NCI-H1105 treated with DMSO at 0.1 percent for 48 hours (cell line): Measurements from ENCODE around the gene CSNK1D.

Source experiments
- DNase-seq: peaks from one replicate; lab custom pipeline; 2025; lab: John Stamatoyannopoulos, UW

Gene CSNK1D

DNA sequence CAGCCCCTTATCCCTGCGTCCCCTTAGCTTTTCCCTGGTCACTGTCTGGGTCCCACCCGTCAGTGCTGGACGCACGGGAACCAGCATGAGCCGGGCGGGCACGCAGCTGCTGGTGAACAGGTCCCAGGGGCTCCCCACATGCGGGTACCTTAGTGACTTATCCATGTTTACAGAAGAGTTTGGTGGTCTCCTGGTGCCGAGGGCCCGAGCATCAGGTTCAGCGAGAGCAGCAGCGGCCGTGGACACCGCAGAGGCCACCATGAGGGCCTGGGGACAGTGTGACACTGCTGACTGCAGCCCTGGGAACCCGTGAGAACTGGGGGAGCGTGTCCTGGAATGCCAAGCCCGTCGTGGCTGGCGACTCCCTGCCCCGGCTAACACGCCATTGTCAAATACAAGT lies 37.4 kb upstream of the CSNK1D start:
- no peak for DNase-seq

DNA sequence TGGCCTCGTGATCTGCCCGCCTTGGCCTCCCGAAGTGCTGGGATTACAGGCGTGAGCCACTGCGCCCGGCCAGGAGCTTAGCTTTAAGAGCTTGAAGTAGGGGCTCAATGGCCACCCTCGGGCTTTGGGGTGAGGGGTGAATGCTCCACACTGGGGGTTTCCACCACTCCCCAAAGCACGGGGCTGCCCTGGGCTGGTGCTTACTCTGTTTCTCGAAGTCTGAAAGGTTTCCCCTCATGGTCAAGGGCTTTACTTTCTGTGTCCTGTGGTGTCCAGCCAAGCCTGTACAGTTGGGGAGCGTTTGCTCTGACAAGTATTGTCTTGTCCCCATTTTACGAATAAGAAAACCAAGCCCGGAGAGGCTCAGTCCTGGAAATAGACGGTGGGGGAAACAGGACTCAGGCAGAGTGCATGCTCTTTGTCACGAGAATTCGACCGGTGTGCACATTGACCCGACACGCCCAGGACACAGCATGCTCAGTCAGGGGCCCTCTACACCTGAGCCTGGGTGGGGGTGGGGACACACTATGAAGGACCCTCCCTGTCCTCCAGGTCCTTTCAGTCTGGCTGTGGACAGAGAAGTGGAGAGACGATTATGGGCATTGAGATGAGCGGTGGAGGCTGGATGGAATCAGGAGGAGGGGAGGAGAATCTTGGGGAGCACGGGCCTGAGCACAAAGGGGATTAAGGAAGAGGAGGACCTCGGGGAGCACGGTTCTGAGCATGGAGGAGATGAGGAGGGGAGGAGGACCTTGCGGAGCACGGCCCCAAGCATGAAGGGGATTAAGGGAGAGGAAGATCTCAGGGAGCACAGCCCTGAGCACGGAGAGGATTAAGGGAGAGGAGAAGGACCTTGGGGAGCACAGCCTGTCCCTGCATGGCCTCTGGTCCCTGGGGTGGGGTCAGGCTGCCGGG lies 36.4 kb upstream of the CSNK1D start:
- DNase-seq = no peak

DNA sequence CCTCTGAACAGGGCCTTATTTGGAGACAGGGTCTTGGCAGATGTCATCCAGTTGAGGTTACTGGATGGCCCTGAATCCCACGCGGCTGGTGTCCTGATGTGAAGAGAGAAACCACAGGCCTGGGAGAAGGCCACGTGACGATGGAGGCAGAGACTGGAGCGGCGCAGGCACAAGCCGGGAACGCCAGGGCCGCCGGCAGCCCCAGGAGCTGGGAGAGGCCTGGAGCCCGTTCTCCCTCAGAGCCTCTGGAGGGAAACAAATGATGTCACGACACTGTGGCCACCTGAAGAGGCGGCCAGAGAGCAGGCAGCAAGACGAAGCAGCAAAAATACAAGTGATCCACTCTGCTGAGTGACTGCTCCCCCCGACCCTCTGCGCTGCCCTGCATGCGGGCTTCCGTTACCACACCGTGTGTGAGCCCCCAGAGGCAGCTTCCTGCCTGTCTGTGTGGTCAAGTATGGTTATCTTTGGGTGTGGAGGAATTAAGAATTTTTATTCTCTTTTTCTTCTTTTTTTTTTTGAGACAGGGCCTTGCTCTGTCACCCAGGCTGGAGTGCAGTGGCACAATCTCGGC lies 32.3 kb upstream of the CSNK1D start:
- no peak for DNase-seq

DNA sequence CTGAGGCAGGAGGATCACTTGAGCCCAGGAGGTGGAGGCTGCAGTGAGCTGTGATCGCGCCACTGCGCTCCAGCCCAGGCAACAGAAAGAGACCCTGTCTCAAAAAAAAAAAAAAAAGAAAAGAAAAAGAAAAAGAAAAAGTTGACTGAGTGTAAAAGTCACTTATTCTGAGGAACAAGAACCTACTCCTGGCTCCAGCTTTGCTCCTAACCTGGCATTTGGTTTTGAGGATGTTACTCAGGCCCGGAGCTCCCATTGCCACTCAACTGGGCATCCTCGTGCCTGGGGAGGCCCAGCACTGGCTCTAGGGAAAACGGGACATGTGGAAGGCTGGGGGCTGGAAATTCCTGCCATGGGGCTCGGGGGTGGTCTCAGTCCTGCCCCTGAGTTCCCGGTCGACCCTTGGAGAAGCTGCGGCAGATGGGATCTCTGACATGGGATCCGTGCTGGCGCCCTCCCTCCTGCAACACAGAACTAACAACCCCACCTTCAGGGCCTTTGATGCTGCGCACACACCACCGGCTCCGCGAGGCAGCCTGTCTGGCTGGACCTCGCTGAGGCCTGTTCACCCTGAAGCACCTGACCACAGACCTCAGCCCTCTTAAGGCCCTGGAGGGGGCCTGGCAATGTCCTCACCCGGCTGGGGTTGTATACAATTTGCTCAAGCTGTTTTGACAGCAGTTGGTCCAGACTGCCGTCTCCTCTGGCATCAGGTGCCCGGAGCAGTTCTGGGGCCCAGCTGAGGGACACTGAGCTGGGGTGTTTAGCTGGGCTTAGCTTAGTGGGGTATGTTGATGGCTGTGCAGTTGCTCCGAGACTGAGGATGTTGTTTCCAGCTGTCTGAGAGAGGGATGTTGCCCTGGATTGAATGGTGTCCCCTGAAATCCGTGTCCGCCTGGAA lies 31.6 kb upstream of the CSNK1D start:
- no peak for DNase-seq

DNA sequence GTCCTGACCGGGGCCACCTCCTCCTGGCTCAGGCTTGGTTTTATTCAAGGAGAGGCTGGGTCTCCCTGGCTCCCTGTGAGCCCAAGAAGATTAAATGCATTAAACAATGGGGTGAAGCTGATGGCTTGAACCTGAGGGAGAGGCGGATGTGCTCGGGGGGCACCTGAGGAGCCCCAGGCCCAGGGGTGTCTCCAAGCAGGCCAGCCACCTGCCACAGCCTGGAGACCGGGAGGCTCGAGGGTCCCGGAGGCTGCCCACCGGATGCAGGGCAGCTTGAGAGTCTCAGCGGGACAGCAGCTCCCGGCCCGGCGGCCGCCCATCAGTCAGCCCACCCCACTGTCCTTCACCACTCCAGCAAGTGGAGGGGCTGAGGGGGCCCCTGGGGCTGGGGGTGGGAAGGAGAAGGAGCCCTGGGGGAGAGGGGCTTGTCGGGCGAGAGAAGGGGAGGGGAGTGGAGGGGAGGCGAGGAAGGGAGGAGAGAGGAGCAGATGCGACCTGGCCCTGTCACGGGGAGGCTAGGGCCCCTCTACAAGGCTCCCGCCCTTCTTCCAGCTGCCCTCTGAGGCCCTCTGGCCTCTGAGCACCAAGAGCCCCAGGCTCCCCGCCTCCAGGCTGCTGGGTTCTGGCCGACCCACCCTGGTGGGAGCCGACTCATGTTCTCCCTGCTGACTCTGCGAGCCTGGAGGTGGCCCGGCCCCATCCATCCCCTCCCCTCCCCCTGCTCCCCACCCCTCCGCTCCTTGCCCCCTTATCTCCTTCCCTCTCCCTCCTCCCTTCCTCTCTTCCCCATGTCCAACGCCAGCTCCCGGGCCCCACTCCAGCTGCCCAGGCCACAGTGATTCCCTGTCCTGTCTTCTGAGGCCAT lies 30.7 kb upstream of the CSNK1D start:
- DNase-seq = no peak

DNA sequence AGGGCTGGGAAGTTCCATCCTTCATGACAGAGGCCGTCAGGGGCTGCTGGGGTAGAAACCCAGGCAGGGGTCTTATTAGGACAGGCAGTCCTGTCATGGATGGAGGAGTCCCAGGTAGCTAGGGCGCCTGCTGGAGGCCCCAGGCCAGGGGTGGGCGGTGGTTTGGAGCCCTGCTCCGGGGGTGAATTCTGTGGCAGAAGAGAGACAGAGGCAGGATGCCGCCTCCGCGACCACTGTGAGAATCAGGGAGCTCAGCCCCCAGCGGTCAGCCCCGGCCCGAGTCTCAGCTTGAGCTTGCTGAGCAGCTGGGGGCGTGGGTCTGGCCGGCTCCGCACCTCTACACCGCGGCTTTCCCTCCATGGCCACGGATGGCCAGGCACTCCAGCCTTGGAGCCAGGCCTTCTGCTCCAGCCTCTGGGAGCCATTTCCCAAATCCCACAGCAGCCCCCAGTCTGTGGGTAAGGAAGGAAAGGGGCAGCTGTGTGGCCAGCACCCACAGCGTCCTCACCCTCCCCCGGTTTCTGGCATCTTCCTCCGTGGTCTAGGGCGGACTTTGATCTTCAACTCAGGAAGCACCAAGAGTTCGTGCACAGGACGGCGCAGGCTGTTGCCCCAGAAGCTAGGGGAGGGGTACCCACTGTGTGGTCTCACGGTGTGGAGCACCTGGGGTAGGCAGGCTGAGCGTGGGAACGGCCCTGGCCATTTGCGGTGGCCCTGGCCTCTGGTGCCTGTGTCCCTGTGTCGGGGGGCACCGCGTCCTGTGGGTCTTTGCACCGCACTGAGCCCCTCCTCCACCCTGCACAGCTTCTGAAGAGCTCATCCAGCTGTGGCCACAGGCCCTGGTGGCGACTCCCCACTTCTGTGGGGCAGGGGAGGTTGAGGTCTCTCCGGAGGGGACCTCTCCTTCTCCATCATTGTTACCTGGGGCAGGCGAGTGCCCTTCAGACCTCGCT lies 29.8 kb upstream of the CSNK1D start:
- DNase-seq = no peak

DNA sequence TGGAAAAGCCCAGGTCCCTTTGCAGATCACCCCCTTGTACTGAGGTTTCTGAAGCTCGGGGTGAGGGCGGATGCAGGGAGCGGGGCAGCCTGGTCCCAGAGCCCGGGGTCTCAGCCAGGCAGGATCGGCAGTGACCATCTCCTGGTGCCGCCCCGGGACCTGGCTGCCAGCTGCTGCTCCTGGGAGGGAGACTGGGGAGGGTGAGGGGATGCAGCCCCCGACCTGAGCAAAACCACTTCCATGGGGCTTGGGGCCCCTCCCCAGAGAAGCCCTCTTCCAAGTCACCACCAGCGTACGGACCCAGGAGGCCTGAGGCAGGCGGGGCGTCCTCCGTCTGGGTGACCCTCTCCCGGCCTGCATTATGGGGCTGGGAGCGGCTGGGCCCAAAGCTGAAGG lies 29.1 kb upstream of the CSNK1D start:
- no peak for DNase-seq

DNA sequence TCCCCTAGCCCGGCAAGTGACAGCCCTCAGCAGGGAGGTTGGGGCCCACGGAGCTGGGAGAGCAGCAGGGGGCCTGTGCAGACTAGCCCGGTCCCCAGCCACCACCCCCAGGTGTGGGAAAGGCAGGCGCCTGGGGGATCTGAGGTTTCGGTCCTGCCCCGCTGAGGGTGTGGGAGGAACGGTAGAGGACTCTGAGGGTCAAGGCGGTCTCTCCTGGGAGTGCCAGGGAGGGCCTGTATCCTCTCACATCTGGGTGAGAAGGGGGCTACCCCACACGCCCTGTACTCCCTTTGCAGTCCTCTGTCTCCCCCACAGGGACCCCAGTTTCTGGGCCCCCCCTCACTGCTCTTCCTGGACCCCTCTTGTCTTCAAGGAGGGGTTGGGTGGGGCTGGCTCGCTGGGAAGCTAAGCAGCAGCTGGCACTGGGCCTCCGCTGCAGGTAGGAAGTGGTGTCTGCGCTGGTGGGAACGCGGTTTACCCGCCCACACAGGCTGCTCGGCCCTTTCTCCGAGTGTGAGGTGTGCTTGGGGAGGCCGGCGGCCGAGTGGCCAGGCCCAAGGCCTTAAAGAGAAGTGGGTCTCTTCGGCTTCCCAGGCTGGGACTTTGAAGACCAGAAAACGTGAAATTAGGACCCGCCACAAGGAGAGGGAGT lies 28.5 kb upstream of the CSNK1D start:
- no peak for DNase-seq

DNA sequence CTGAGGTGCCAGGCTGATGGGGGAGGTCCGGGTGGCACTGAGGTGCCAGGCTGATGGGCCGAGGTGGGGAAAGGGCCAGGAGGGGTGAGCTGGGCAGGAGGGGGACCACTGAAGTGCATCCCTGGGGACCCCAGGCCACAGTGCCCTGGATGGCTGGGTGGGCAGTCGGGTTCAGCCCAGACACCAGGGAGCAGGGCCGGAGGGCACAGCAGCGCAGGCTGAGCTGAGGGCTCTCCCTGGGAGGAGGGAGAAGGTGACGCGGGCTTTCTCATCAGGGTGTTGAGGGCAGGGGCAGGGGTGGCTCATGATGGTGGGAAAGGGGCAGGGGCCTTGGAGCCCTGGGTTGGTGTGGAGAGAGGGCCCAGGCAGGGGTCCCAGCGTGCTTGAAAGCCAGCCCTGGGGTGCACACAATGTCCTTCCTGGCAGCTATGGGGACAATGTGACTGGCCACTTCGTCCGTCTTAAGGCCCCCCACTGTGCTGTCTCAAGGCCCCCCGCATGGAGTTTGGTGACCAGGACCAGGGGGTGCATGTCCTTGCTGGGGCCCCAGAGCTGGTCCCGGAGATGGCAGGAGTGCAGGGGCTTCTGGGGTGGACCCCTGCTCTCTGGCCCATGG lies 27.9 kb upstream of the CSNK1D start:
- no peak for DNase-seq

DNA sequence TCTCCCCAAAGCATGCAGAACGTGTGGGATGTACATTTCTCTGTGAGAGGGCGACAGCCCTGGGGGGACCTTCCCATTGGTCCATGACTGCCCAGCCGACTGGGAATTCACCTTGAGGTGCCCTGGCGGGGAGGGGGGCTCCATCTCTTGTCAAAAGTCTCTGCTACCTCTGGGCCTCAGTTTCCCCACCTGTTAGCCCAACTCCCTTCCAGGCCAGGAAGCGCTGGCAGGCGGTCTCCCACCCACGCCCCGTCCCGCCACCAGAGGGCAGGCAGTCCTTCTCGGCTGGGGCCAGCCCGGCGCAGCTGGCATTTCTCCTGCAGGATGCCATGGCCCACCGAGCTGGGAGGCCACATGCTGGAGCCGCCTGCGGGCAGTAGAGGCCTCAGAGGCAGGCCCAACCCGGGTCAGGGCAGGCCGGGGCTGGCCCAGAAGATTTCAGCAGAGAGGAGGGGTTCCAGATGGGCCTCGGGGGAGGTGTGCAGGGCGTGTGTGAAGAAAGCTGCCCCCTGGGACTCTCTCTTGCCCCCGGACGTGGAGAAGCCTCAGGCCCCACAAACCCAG lies 27.3 kb upstream of the CSNK1D start:
- no peak for DNase-seq

DNA sequence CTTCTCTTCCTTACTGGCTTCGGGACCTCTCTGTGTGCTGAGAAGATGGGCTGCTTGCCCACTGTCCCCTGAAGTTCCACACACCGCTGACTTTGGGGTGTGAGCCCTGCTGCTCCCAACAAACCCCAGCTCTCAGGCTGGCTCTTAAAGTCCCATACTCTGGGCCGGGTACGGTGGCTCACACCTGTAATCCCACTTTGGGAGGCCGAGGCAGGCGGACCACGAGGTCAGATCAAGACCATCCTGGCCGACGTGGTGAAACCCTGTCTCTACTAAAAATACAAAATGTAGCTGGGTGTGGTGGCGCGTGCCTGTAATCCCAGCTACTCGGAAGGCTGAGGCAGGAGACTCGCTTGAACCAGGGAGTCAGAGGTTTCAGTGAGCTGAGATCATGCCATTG lies 26.7 kb upstream of the CSNK1D start:
- no peak for DNase-seq

DNA sequence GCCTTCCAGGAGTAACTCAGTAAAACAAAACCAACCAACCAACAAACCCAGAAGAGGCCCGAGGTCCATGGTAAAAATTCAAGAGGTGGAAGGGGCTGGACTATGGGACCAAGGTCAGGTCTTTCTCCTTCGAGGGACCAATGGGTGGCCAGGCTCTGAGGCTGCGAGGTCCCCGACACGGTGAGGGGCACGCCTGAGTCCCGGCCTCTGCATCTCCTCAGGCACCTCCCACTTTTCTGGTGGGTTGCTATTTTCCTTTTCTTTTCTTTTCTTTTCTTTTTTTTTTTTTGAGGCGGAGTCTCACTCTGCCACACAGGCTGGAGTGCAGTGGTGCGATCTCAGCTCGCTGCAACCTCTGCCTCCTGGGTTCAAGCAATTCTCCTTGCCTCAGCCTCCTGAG lies 26.0 kb upstream of the CSNK1D start:
- no peak for DNase-seq

DNA sequence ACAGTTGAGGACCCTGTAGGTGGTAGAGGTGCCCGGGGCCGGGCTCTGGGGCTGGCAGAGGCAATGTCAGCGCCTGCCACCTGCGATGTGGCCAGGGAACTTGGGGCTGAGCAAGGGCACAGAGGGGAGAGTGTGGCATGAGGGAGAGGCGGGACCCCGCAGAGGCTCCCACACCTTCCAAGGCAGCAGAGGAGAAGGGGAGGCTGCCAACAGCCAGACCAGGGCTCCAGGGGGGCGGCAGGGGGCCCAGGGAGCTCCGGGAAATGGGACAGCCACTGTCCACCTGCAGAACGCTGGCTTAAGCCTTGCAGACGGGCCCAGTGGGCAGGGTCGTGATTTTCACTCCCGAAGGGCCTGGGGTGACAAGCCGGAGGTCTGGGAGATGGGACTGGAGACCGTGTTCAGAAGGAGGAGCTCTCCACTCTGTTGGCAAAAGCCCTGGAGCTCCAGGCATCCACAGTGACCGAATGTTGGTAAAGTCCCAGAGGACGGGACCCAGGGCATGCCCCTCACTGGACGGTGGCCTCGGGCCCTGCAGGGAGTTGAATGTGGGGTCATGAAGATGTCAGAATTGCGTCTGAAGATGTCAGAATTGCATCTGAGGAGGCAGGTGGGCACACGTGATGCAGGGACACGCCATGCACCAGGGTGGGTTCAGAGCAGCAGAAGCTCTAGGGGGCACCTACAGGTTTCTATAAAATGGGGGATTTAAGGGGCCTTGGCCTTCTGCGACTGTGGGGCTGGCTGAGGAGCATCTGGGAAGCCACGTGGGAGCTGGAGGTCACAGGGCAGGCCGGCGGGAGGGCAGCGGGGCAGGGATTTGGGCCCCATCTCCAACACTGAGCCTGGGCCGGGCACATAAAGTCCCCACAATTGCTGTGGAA lies 25.3 kb upstream of the CSNK1D start:
- no peak for DNase-seq

DNA sequence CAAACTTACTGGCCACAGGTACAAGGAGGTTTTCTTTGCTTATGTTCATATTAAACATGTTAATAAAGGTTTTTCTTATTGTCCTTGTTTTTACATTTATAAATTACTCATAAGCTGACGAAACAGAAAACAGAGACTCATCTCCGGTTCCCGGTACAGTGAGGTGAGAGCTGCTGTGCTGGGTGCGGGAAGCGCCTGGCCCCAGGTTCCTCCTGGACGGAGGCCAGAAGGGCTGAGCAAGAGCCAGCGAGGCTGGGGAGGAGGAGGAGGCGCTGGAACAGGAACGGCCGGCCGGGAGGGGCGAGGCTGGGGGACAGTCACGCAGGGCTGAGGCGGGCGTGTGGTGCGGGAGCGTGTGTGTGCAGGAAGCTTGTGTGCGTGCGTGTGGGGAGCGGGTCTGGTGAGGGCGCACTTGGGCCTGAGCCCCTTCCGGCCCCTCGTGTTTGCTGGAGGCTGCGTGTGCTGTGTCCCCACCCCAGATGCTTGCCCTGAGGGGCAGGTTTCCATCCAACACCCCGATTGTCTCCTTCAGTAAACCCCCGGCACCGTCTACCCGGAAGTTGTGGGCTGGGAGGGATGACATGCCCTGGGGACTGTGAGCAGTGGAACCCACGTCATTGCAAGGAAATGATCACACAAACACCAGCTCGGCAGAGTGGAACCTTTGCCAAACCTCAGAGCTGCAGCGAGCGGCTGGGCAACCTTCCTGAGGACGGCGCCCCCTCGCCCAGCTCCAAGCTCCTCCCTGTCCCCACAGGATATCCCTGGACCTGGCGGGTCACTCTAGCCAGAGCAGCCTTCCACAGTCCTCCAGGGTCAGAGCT lies 24.4 kb upstream of the CSNK1D start:
- peak; percentile 48 for DNase-seq

DNA sequence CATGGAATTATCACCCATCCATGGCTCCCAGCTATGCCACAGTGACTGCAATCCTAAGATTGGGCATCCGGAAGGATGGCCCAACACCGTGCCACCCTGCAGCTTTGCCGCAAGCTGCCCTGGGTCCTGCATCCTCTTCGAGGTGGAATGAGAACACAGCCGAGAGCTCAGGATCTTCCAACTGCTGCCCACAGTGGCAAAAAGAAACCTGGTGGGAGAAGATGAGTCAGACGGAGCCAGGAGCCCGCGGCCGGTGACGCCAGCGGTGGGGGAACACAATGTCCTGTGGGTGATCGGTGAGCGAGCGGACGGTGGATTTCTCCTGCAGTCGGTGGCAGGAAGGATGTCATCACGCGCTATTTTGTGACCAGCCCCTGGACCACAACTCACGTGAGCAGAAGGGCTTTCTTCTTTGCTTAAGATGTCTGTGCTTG lies 23.8 kb upstream of the CSNK1D start:
- DNase-seq = no peak

DNA sequence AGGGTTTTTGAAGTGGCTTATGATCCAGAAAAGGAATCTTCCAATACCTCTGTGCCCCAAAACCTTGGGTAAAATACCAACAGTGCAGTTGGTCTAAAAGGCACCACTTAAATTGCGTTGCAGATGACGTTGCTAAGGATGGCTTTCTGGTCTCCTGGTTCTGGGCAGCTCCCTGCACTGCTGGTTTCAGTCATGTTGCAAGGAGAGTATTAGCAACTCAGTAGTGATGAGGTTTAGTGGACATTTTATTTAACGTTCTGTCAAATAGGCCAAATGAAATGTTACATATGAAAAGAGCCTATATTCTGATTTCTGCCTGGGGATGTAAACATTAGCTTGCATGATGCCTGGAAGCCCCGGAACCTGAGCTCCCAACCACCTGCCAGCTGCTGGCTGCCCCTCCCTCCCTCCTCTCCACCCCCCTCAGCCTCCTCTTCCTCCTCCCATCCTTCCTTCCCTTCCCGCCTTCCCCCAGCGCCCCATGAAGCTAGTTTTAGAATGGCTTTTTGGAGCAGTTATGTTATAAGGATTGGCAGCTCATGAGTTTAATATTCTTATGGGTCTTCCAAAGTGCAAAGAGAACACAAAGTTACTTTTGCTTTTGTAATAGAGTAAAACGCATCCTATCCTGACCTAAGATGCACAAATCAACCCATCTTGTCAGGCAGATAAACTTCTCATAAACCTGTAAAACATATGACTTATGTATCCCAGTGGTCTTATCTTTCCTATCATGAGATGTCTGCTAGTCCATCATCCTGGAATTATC lies 23.2 kb upstream of the CSNK1D start:
- no peak for DNase-seq

DNA sequence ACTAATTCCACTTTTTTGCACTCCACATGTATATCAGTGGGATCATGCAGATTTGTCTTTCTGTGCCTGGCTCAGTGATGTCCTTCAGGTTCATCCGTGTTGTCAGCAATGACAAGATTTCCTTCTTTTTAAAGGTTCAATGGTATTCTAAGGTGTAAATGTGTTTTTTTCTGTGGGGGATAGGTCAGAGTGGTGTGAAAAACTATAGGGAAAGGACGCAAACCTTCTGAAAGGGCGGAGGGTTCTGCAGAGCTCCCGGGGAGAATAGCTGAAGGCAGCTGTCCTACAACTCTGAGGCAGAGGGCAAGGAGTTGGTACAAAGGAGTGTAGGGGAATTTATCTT lies 21.9 kb upstream of the CSNK1D start:
- DNase-seq = no peak
